GM03348 (cell line): Measurements from ENCODE around the gene DNAH10.

ENCODE experiments used
- DNase-seq: peaks from one replicate; pipeline ENCODE4 v3.0.0; 2012; ENCODE audit warnings: low spot score

DNAH10 gene

DNA sequence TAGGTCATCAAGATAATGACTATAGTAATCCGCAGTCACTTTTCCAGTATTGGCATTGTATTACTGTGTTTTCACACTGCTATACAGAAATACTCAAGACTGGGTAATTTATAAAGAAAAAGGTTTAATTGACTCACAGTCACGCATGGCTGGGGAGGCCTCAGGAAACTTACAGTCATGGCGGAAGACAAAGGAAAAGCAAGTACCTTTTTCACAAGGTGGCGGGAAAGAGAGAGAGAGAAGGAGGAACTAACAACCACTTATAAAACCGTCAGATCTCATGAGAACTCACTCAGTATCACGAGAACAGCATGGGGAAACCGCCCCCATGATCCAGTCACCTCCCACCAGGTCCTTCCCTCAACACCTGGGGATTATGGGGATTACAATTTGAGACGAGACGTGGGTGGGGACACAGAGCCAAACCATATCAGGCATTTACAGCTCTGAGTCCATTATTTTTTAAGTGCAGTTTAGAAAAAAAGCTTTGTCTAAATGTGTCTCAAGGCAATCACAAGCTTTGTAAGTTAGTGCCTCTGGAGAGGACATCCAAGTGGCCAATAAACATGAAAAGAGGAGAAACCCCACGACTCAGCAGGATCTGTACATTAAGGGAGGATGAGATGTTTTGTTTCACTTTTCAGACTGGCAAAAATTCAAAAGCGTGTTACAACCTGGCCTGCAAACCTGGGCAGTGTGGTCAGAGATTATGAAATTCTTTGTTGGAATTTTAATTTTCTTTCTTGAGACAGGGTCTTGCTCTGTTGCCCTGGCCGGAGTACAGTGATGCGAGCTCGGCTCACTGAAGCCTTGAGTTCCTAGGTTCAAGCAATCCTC is 82.0 kb downstream of the DNAH10 start:
- no peak for DNase-seq

DNA sequence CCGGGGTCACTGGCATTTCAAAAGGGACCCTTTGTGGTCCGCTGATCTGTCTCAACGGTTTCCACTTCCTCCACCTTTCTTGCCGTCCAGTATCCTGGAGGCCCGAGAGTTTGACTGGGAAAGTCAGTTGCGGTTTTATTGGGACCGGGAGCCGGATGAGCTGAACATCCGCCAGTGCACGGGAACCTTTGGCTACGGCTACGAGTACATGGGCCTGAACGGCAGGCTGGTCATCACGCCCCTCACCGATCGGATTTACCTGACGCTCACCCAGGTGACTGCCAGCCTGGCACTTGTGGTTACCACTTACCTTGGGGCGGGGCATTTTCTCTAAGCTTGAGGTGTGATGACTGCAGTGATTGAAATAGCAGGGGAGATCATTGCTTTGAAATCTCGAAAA is 83.8 kb downstream of the DNAH10 start:
- no peak for DNase-seq

DNA sequence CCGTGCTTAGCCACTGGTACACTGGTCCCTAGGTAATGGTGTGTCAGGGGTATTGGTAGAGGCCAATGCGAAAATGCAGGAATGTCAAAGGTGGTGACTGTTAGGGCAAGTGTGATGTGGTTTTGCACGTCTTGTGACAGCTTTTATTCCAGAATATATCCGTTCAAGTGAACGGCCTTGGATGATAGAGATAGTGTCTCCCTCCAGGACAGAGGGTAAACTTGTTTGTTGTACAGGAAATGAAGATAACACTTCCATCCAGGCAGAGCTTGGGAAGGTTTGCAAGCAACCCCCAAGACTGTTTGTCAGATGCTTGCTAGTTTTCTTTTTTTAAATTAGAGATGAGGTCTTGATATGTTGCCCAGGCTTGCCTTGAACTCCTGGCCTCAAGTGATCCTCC is 84.2 kb downstream of the DNAH10 start:
- no peak for DNase-seq

DNA sequence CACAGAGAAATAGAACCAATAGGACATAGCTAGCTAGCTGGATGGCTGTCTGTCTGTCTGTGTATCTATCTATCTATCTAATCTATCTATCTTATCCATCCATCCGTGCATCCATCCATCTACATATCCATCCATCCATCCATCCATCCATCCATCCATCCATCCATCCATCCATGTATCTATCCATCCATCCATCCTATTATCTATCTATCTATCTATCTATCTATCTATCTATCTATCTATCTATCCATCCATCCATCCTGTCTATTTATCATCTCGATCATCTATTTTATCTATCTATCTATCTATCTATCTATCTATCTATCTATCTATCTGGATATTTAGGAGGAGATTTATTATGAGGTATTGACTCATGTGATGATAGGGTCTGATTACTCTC is 84.9 kb downstream of the DNAH10 start:
- DNase-seq: no peak

DNA sequence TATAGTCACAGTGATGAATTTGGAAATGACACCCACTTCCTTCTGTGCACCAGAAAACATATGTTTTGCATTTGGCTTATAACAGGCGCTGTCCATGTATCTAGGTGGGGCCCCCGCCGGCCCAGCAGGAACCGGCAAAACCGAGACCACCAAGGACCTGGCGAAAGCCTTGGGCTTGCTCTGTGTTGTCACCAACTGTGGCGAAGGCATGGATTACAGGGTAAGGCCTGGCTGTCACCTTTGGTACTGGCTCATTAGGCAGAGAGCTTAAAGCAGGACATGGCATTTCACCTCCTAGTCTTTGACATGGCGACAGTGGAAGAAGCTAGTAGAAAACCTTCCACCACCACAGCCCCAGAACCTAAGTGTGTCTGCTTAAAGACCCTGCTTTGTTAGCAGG is 85.8 kb downstream of the DNAH10 start:
- no peak for DNase-seq

DNA sequence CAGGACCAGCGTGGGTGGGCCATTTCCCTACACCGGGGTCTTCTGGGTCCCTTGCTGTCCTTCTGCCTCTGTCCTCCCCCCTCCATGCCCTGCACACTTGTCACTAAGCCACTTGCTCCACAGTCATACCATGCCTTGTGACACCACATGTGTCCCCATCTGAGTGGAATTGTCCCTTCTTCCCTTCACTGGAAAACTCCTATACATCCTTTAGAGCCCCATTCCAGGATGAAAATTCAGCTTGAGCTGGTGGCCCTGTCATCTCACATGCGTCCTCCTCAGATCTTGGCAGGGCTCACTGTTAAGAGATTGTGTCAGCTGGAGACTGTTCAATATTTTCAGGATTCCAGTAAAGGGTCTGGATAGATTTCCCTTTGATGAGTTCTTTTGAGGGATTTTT is 87.4 kb downstream of the DNAH10 start:
- DNase-seq: no peak

DNA sequence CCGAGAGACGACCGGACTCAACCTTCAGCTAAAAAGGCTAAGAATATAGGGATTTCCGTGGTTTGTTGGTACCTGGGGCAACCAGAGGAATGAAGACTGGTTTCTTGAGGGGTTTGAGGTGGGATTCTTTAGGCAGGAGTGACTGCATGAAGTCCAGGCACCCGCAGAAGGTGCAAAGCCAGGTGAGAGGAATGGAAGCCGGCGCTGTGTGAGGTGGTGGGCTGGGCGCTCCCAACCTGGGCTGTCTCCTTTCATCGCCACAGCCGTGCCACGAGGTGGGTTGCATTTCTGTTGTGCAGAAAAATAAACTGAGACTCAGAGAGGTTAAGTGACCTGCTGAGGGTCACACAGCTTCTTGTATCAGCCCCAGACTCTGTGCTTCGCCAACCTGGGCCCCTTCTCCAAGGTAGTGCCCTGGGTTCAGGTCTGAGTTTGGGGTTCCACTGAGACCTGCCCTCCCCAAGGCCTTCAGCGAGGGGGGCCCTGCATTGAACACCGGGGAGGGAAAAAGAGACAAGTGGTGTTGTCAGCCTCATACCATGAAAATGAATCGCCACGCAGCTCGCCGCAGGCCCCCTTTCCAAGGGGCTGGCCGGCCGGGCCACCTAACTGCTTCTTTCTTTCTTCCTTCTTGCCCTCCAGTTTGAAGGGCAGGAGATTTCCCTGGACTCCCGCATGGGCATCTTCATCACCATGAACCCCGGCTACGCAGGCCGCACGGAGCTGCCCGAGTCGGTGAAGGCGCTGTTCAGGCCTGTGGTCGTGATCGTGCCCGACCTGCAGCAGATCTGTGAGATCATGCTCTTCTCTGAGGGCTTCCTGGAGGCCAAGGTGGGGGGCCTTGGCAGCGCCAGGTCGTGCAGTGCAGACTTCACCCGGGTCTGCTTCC is 88.4 kb downstream of the DNAH10 start:
- no peak for DNase-seq

DNA sequence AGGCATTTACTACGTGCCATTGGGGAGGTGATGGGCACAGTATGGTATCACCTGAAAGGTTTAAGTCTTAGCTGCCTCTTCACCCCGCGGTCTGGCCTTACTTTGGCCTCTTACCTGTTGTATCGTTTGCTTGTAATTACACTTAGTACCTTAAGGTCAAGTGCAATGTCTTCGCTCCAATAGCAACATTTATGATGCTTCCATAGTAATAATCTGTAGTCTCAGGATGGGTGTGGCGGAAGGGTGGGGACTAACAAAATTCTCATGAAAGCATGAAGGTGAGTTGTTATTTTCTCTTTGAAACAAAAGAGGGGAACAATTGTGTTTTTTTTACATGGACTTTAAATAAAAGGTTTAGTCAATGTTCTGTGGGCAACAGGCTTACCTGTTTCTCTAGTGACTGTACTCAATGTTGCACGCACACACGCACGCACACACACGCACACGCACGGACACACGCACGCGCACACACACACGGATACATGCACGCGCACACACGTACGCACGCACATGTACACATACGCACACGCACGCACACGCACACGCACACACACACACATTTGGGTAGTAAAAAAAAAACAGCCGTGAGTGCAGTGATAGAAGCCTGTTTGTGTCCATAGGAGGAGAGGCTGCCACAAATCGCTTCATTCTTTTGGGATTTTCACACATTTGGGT is 91.4 kb downstream of the DNAH10 start:
- DNase-seq: no peak

DNA sequence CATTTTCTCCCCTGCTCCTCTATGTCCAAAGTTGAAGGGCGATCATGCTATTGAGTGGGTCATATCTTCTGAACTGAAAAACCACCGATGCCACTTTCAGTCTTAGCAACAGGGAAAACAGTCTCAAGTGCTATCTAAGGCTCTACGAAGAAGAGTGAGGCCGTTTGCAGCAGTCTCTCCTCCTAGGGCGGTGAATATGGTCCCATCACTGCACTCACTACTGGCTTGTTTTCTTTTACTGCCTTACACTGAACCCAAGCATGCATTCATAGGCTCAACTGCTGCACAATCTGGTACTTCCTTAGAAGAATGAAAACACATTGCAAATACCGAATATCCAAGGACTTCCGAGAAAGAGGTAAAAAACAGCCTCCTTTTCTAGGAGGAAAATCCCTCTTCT is 92.1 kb downstream of the DNAH10 start:
- DNase-seq: no peak

DNA sequence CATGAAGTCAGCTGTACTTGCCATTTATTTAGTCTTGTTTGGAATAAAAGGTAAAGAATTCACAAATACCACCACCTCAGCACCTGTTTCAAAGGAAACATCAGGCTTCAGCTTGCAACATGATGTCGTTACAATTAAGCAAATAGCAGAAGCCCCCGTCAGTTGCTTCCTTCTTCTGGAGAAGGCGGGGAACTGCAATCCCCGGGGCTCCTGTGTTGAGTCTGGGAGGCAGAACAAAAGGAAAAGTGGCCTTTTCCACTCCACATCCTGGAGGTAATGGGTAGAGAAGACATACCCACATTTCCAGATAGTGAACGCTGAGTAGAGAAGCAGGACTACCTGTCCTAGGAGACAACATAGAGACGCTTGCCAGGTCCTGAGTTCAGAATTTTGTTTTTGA is 92.8 kb downstream of the DNAH10 start:
- DNase-seq: no peak

DNA sequence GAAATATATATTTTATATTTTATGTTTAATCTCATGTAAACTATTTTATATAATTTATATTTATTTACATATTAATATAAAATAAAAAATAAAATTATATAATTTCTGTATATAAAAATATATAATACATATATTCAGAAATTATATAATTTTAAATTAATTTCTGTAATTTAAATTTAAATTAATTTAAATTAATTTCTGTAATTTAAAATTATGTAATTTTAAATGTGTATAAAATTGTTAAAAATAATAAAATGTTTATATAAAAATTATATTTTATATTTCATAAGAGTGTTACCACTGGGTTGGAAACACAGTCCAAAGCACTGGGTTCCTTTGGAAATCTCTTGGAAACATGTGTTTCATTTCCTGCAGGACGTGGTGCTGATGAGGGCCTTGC is 94.6 kb downstream of the DNAH10 start:
- no peak for DNase-seq

DNA sequence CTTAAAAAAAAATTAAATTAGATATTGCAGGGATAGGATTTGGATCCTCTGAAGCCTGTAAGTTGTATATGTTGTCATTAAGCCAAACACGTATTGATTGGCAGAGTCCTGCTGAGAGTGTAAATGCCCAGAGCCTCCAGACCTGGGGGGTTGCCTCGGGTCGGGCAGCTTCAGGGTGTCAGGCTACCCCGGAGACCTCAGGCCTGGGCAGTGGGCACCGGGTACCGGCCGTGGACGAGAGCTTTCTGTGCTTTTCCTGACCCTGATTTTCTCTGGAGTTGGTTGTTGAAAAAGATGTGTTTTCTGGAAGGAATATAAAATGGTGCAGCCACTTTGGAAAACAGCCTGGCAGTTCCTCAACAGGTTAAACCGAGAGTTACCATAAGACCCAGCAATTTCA is 96.1 kb downstream of the DNAH10 start:
- no peak for DNase-seq

DNA sequence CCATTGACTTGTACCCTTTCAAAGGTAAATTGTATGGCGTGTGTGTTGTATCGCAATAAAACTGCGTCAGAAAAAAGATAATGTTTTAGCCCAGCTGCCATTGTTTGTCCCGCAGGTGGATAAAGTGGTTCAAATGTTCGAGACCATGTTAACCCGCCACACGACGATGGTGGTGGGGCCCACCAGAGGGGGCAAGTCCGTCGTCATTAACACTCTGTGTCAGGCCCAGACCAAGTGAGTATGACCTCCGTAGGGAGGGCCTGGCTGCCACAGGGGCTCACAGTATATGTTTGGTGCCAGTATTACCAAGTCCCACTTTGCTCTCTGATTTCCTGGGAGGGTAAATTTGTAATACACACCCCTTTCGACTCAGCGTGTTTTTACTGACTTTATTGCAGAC is 96.9 kb downstream of the DNAH10 start:
- no peak for DNase-seq

DNA sequence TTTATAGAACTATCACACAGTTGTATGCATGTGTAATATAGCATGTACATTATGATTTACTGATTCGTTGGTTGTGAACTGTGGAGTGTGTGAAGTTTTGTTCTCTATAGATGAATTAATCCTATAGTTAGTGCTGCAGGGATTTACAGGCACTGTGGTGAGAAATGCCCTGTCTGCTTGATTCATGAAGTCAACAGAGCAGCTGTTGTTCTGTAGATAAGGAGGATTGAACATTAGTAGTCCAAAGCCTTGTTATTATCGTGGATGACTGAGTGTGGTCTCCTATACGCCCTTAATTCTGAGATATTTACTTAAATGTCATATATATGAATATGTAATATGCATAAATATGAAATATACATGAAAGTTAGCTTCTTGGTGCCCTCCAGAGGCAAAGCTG is 98.3 kb downstream of the DNAH10 start:
- no peak for DNase-seq

DNA sequence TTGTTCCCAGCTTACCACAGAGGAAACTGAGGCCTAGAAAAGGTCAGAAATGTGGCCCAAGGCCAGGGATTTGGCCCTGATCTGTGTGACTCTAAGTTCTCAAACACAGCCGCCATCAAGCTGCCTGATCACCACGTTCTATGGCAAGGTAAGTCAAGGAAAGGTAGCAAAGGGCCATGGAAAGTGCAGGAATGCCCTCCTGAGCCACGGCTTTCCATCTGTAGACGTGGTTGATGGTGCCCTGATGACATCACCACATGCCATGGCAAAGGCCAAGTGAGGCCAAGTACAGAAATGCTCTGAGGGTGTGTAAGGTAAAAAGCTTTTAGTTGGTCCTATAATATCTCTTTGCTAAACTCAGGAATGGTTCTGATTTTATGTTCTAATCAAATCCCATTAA is 99.3 kb downstream of the DNAH10 start:
- no peak for DNase-seq

DNA sequence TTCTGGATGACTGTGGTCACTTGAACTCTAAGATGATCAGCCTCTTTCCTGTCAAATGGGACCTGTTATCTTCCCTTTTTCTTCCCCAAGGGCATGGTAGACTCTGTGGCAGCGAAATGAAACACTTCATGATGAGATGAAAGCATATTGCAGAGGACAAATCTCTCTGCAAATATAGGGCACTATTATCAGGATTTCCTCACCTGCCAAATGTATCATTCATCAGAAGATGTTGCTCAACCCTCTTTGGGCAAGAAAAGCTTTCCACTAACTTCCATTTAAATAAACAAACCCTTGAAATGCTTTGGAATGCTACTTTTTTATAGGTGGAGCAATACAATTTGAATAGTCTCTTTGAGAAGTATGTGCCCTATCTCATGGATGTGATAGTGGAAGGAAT is 105.0 kb downstream of the DNAH10 start:
- DNase-seq: no peak

DNA sequence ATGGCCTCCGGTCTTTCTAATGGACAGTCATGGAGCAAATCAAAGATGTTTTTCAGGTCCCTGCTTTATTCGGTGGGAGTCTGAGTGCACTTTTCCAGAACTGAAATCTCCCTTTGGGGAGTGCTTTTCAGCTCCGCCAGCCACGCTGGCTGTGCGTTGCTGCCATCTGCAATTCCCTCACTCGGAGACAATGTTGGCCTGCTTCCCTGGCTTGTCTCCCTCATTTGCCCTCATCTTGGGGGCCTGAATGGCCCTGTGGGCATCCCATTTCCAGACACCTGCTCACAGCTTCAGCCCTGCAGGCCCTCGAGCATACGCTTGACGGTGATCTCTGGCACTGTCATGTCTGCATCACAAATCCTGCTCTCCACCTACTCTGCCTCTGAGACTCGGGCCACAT is 106.7 kb downstream of the DNAH10 start:
- DNase-seq: no peak

DNA sequence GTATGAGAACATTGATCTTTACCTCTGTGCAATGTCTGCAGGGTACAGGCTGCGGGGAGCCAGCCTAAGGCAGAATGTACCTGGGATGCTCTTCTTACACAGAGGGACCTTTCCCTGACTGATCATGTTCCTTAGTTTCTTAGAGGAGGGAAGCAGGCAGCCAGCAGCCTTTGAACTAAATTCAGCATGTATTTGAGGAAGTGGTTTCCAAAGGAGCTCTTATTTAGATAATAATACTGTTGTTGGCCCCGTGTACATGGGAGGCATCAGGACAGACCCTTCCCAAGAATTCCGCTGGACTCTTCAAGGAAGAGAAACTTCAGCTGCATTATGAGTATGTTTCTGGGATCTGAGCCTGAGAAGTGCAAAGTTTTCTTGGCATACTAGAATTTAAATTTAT is 111.7 kb downstream of the DNAH10 start:
- no peak for DNase-seq

DNA sequence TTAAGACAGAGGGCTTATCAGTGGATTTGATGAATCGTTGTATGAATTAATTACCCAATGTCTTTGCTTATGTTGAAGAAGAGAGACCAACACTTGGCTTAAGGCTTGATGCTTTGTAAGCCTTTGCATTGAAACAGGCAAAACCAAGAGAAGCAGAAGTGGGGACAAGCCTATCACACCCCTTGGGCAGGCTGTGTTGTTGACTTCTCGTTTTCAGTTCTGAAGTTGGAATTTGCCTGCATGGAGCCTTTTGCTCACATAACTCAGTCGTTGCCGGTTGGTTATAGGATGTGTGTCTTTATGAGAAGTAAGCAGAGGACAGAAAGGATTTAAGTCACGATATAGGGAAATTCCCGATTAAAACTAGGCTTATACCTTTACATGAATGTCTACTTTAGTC is 115.9 kb downstream of the DNAH10 start:
- no peak for DNase-seq

DNA sequence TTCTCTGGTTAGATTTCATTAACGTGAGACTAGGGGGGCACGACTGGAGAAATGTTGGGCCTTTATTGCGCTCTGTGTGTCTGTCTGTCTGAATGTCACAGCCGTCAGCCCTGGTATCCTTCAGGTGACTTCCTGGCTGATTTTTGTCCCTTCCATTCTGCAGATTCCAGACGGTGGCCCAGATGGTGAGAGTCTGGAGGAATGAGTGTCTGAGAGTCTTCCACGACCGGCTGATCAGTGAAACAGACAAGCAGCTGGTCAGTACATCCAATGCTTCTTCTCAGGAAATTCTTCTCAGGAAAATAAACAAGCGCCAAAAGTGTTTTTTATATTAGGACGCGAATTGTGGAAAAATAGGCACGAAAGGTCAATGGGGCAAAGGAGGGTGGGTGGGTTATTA is 117.0 kb downstream of the DNAH10 start:
- no peak for DNase-seq

DNA sequence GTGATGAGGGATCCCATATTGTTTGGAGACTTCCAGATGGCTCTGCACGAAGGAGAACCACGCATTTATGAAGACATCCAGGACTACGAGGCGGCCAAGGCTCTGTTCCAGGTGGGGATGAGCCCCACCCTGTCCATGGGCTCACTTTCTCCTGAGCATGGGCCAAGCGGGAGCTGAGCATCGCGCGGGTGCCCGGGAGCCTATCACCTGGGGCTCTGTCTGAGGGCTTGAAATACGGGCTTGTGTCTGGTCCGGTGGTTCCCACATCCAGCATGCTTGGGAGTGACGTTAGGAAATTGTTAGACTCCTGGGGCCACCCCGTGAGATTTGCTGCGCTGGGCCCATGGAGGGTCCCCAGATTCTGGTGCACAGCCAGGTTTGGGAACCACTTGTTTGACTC is 117.6 kb downstream of the DNAH10 start:
- no peak for DNase-seq

DNA sequence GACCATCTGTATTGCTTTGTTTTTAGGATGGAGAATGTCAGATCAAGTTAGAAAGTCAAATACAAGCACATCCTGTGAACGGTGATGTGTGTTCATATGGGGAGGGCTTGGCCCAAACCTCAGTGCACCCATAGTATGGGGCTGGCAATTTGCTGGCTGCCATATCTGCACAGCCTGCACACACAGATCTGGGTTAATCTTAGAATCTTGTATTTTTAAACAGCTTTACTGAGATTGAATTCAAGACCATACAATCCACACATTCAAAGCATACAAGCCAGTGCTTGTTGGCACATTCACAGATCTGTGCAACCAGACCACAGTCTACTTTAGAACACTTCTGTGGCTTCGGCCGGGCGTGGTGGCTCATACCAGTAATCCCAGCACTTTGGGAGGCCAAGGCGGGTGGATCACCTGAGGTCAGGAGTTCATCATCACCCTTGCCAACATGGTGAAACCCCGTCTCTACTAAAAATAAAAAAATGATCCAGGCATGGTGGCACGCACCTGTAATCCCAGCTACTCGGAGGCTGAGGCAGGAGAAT is 120.1 kb downstream of the DNAH10 start:
- DNase-seq: no peak

DNA sequence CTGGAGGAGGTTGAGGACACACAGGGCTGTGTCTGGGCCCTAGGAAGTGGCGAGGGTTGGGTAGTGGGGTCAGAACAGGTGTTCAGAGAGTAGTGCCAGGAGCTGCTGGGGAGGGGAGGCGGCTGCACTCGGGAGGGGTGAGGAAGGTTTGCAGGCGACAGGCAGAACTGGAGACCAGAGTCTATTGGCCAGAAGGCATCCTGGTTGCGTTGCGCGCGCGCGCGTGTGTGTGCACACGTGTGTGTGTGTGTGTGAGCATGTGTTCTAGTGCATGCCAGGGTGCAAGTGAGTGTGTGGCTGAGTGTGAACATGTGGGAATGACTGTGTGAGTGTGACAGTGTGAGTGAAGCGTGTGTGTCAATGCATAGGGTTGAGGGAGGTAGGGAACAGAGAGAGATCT is 124.2 kb downstream of the DNAH10 start:
- no peak for DNase-seq
